GM12872 (cell line): Measurements from ENCODE around the gene APAF1.

Experiments used
- TF ChIP-seq, protein P1 (sequence below): IDR thresholded peaks from 3 replicates; pipeline ENCODE4 v1.5.1; 2011; ENCODE audit warnings: low read depth, mild to moderate bottlenecking, low read length, moderate library complexity; ENCODE audit not compliant: insufficient read depth

APAF1 gene, protein sequence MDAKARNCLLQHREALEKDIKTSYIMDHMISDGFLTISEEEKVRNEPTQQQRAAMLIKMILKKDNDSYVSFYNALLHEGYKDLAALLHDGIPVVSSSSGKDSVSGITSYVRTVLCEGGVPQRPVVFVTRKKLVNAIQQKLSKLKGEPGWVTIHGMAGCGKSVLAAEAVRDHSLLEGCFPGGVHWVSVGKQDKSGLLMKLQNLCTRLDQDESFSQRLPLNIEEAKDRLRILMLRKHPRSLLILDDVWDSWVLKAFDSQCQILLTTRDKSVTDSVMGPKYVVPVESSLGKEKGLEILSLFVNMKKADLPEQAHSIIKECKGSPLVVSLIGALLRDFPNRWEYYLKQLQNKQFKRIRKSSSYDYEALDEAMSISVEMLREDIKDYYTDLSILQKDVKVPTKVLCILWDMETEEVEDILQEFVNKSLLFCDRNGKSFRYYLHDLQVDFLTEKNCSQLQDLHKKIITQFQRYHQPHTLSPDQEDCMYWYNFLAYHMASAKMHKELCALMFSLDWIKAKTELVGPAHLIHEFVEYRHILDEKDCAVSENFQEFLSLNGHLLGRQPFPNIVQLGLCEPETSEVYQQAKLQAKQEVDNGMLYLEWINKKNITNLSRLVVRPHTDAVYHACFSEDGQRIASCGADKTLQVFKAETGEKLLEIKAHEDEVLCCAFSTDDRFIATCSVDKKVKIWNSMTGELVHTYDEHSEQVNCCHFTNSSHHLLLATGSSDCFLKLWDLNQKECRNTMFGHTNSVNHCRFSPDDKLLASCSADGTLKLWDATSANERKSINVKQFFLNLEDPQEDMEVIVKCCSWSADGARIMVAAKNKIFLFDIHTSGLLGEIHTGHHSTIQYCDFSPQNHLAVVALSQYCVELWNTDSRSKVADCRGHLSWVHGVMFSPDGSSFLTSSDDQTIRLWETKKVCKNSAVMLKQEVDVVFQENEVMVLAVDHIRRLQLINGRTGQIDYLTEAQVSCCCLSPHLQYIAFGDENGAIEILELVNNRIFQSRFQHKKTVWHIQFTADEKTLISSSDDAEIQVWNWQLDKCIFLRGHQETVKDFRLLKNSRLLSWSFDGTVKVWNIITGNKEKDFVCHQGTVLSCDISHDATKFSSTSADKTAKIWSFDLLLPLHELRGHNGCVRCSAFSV (N-terminal part only)

DNA sequence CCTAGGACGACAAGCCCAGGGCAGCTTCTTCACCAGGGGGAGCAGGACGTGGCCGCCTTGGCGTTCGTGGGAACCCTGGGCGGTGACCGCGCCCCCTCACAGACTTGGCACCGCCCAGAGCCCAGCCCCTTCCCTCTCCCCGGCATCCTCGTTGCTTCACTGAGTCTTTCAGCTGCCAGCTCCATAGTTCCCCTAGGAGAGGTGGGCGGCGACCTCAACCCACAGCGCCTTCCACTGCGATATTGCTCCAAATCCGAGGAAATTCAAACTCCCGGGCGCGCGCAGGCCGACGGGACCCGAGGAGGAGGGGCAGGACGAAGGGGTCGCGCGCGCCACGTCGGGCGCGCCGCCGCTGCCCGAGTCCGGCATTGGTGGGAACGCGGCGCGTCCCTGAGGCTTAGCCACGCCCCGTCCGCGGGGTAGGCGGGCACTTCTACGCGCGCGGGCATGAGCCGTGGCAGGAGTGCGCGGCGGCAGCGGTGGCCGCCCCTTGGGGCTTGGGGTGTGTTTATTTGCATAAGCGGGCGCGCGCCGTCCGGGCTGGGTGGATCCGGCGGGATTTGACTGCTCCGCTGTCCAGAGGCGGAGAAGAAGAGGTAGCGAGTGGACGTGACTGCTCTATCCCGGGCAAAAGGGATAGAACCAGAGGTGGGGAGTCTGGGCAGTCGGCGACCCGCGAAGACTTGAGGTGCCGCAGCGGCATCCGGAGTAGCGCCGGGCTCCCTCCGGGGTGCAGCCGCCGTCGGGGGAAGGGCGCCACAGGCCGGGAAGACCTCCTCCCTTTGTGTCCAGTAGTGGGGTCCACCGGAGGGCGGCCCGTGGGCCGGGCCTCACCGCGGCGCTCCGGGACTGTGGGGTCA is at the start of gene APAF1, which contains the start of gene IKBIP:
TSS of gene APAF1 (plus strand) at position 579 of the 860 bp plus-strand sequence. CDS start 3,070 bp downstream, outside the sequence.
TSS of gene IKBIP (minus strand) at position 77 of the 860 bp plus-strand sequence. CDS start 87 bp downstream, outside the sequence.
- TF ChIP-seq, protein P1, sequence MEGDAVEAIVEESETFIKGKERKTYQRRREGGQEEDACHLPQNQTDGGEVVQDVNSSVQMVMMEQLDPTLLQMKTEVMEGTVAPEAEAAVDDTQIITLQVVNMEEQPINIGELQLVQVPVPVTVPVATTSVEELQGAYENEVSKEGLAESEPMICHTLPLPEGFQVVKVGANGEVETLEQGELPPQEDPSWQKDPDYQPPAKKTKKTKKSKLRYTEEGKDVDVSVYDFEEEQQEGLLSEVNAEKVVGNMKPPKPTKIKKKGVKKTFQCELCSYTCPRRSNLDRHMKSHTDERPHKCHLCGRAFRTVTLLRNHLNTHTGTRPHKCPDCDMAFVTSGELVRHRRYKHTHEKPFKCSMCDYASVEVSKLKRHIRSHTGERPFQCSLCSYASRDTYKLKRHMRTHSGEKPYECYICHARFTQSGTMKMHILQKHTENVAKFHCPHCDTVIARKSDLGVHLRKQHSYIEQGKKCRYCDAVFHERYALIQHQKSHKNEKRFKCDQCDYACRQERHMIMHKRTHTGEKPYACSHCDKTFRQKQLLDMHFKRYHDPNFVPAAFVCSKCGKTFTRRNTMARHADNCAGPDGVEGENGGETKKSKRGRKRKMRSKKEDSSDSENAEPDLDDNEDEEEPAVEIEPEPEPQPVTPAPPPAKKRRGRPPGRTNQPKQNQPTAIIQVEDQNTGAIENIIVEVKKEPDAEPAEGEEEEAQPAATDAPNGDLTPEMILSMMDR, result no peak

DNA sequence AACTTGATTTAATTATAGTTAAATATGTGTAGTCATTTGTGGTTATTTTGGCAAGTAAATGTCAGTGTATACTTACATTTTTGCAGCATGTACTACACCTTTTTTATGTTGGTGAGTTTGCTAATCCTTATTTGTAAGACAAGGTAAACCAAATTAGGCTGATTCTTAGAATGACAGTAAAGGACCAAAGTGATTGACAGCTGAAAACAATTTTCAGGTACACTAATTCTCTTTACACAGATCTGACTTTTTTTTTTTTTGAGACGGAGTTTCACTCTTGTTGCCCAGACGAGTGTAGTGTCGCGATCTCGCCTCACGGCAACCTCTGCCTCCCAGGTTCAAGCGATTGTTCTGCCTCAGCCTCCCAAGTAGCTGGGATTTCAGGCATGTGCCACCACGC is 43.2 kb upstream of the APAF1 start:
- TF ChIP-seq, protein P1, result no peak

DNA sequence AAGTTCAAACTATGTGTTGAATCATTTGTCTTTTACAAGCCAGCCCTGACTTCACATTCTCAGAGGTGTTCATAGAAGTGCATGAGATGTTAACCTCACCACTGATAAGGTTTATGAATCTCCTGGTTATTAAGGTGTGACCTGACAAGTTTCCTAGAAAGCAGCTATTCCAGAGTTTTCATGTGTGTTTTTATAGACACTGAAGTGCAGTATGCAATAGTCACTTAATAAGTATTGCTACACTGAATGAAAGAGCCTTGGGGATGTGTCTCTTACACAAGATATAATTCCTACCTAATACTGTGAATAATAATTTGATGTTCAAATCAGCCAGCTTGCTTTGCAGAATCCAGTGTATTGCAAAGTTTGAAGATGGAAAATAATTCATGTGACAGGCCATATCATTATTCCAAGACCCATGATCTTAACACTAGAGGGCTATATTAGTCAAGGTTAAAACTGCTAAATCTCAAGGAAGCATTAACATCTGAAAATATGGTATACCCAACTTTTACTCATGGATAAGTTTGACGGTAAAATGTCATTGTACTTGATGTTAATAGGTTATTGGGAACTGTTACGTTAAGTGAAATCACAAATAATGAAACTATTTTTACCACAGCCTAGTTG is 38.6 kb upstream of the APAF1 start:
- TF ChIP-seq, protein P1, result no peak

DNA sequence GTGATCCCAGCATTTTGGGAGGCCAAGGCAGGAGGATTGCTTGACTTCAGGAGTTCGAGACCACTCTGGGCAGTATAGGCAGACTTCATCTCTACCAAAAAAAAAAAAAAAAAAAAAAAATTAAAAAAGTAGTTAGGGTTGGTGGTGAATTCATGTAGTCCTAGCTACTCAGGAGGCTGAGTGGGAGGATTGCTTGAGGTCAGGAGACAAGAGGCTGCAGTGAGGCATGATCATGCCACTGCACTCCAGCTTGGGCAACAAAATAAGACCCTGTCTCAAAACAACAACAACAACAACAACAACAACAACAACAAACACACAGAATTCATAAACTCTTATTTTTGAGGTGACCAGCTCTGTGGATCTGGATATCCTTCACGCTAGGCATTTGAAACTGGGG is 34.5 kb upstream of the APAF1 start:
- TF ChIP-seq, protein P1, result no peak

DNA sequence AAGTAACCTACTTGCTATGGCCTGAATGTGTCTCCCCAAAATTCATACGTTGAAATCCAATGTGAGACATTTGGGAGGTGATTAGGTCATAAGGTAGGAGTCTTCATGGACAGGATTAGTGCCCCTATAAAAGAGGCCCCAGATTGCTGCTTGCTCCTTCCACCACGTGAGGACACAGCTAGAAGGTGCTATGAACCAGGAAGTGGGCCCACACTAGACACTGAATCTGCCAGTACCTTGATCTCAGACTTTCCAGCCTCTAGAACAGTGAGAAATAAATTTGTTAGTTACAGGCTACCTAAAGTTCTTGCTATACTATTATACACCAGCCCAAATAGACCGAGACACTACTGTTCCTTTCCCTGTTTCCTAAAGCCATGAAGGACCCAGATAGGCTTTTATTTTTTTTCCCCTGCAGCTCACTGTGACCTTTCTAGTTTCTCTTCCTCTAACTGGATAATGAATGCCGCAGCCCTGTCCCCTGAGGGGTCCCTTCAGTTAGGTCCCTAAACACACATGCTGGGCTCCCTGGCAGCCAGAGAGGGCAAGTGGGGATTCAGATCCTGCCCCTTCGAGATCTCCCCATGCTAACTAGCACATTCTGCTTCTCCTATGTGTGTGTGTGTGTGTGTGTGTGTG is 32.3 kb upstream of the APAF1 start:
- TF ChIP-seq, protein P1, result no peak

DNA sequence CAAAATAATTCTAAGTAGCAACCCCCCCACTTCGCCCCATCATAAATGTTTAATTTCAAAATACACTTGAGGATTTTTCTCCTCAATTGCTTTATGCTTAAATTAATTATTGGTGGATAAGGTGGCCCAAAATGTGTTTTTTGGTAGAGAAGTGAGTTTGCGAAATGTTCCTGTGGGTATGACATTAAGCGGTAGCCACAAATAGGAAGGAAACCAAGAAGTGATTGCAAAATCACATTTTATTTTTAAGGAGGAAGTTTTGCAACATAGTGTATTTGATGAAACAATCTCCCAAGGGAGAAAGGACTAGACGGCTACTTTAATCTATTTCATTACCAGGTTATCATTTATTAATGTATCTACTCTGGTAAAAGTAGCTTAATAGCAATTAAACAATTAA is 26.1 kb upstream of the APAF1 start:
- TF ChIP-seq, protein P1, result no peak
